ENCODE measurements around the gene SNAI1. TPM values are rescaled to one million over a fixed set of nuclear protein-coding genes. Genes with fewer than 3 reads are reported as not detected.

Gene SNAI1
- total and polyA plus RNA-seq, 2 donors (not counting 1 experiment from before 2014, with no cell fraction given): 4.3 to 4.9 TPM

DNA sequence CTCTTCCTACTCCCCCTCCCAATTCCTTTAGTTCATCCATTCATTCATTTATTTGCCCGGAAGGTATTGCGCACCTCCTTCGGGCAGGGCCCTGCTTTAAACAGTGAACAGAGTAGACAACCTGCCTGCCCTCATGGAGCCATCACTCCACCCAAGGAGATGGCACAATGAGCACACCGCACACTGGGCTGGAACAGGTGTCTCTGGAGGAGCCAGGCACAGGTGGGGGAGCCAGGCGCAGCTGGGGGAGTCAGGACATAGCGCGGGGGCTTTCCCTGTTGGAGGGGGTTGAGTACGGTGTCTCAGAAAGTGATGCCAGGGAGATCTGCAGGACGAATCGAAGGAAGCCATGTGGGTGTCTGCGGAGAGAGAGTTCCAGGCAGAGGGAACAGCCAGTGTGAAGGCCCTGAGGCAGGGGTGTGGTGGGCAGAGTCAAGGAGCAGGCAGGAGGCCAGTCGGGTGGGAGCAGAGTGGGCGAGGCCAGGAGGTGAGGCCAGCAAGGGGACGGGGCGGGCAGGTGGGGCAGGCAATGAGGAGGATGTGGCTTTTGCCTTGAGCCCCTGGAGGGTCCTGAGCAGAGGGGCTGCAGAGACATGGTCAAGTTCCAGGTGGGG is 46.4 kb downstream of the SNAI1 start:
- Histone ChIP-seq H3K27me3 (replicated peaks in 1 of 4; ENCODE audit: control extremely low read depth in 1 of 4, control insufficient read depth in 3 of 4, insufficient read depth in 4 of 4, low read length in 3 of 4) (no peaks in the 10 kb centered on the region), H2AFZ (ENCODE audit: insufficient read depth, low read depth, low read length, poor library complexity, severe bottlenecking) (no peak overlapping the region), H4K20me1 (ENCODE audit: control insufficient read depth, insufficient read depth, low read length, poor library complexity, severe bottlenecking) (no peaks in the 10 kb centered on the region), H3K9ac (ENCODE audit: low read length) (no peak overlapping the region), H3K27ac (ENCODE audit: low read length in 2 of 2) (no peak overlapping the region), H3K79me2 (ENCODE audit: control insufficient read depth, insufficient read depth, low read length) (no peaks in the 10 kb centered on the region), H3K4me2 (replicated peaks; ENCODE audit: low read depth, low read length, poor library complexity, severe bottlenecking) (no peak overlapping the region), H3K36me3 (replicated peaks in 1 of 2; ENCODE audit: control extremely low read depth in 1 of 2, control insufficient read depth in 1 of 2, extremely low read depth in 1 of 2, insufficient read depth in 2 of 2, low read length in 1 of 2) (no peaks in the 10 kb centered on the region), H3K4me1 (ENCODE audit: control insufficient read depth in 2 of 2, insufficient read depth in 2 of 2, low read length in 2 of 2) (no peaks in the 10 kb centered on the region), H3K9me3 (ENCODE audit: control extremely low read depth in 1 of 3, control insufficient read depth in 2 of 3, insufficient read depth in 1 of 3, low read length in 2 of 3) (no peaks in the 10 kb centered on the region), H3K4me3 (ENCODE audit: control extremely low read depth in 1 of 5, extremely low read depth in 1 of 5, insufficient read depth in 1 of 5, low read depth in 2 of 5, low read length in 4 of 5) (no peak overlapping the region)
- DNase-seq (no peak), ATAC-seq (ENCODE audit: low read depth) (no peak)
- intact Hi-C loops (cut with micrococcal nuclease): no loop called here
- TF ChIP-seq EZH2 (IDR thresholded peaks at IDR 0.05; ENCODE audit: borderline replicate concordance, insufficient read depth, low read depth, low read length, poor library complexity, severe bottlenecking) (no peak), CTCF (IDR thresholded peaks at IDR 0.05) (no peak)
- POLR2A ChIA-PET: interaction anchor here (1.0 kb wide), 1 partner anchor 8 kb away, joined by 3 read pairs; no protein-coding TSS in a partner anchor
- CTCF ChIA-PET: no interaction called here
- 92% methylated on average over 15 of the region's 15 CpGs for WGBS (ENCODE audit: insufficient coverage)
- H3K27me3 Mint-ChIP-seq: no peaks in the 10 kb centered on the region
- H3K4me3 Mint-ChIP-seq: no peak overlapping the region
- H3K27ac Mint-ChIP-seq: no peak overlapping the region
- H3K4me1 Mint-ChIP-seq: no peaks in the 10 kb centered on the region
- no peaks in the 10 kb centered on the region for H3K9me3 Mint-ChIP-seq (ENCODE audit: insufficient read depth)

GRCh38 chr20:50029697-50030461 is 47.1 kb downstream of the SNAI1 start:
- no peaks in the 10 kb centered on the region for H3K4me1 Mint-ChIP-seq
- Histone ChIP-seq H3K9me3 (ENCODE audit: control extremely low read depth in 1 of 3, control insufficient read depth in 2 of 3, insufficient read depth in 1 of 3, low read length in 2 of 3) (no peaks in the 10 kb centered on the region), H4K20me1 (ENCODE audit: control insufficient read depth, insufficient read depth, low read length, poor library complexity, severe bottlenecking) (no peaks in the 10 kb centered on the region), H3K4me2 (replicated peaks; ENCODE audit: low read depth, low read length, poor library complexity, severe bottlenecking) (no peak overlapping the region), H3K79me2 (ENCODE audit: control insufficient read depth, insufficient read depth, low read length) (no peaks in the 10 kb centered on the region), H3K27me3 (replicated peaks in 1 of 4; ENCODE audit: control extremely low read depth in 1 of 4, control insufficient read depth in 3 of 4, insufficient read depth in 4 of 4, low read length in 3 of 4) (no peaks in the 10 kb centered on the region), H3K4me1 (ENCODE audit: control insufficient read depth in 2 of 2, insufficient read depth in 2 of 2, low read length in 2 of 2) (no peaks in the 10 kb centered on the region), H2AFZ (ENCODE audit: insufficient read depth, low read depth, low read length, poor library complexity, severe bottlenecking) (no peak overlapping the region), H3K36me3 (replicated peaks in 1 of 2; ENCODE audit: control extremely low read depth in 1 of 2, control insufficient read depth in 1 of 2, extremely low read depth in 1 of 2, insufficient read depth in 2 of 2, low read length in 1 of 2) (no peaks in the 10 kb centered on the region), H3K27ac (ENCODE audit: low read length in 2 of 2) (no peak overlapping the region), H3K4me3 (ENCODE audit: control extremely low read depth in 1 of 5, extremely low read depth in 1 of 5, insufficient read depth in 1 of 5, low read depth in 2 of 5, low read length in 4 of 5) (no peak overlapping the region), H3K9ac (ENCODE audit: low read length) (no peak overlapping the region)
- no peak for ATAC-seq (ENCODE audit: low read depth)
- H3K27me3 Mint-ChIP-seq: no peaks in the 10 kb centered on the region
- no peak overlapping the region for H3K27ac Mint-ChIP-seq
- intact Hi-C loops (cut with micrococcal nuclease): no loop called here
- CTCF ChIA-PET: no interaction called here
- 84% methylated on average over 15 of the region's 19 CpGs for WGBS (ENCODE audit: insufficient coverage)
- POLR2A ChIA-PET: no interaction called here
- H3K4me3 Mint-ChIP-seq: no peak overlapping the region
- no peaks in the 10 kb centered on the region for H3K9me3 Mint-ChIP-seq (ENCODE audit: insufficient read depth)
- no peak for DNase-seq
- TF ChIP-seq EZH2 (IDR thresholded peaks at IDR 0.05; ENCODE audit: borderline replicate concordance, insufficient read depth, low read depth, low read length, poor library complexity, severe bottlenecking): no peak
- TF ChIP-seq CTCF (IDR thresholded peaks at IDR 0.05): no peak

Data from B cell (primary cell).